GM06990 (cell line): ENCODE data around the gene CD1D.

Experiments
- DNase-seq: peaks from one replicate; pipeline ENCODE4 v3.0.0-alpha.2; 2011; ENCODE audit not compliant: insufficient read length; ENCODE audit errors: extremely low read depth
- H3K27me3 ChIP-seq: replicated peaks from 2 replicates; pipeline ENCODE4 v1.6.0; 2011; ENCODE audit warnings: low read length; ENCODE audit not compliant: control insufficient read depth, insufficient read depth
- H3K36me3 ChIP-seq: 2 replicates; pipeline ENCODE4 v1.5.1; 2011; ENCODE audit warnings: low read length; ENCODE audit not compliant: control insufficient read depth, insufficient read depth
- H3K4me3 ChIP-seq: replicated peaks from 2 replicates; pipeline ENCODE4 v1.5.1; 2011; ENCODE audit warnings: low read depth, mild to moderate bottlenecking, control low read depth, low read length
- CTCF ChIP-seq: IDR thresholded peaks from 2 replicates; pipeline ENCODE4 v1.5.1; 2011; ENCODE audit warnings: low read length, control low read depth, mild to moderate bottlenecking, inconsistent platforms; ENCODE audit not compliant: insufficient read depth, poor library complexity, severe bottlenecking

Gene CD1D

DNA sequence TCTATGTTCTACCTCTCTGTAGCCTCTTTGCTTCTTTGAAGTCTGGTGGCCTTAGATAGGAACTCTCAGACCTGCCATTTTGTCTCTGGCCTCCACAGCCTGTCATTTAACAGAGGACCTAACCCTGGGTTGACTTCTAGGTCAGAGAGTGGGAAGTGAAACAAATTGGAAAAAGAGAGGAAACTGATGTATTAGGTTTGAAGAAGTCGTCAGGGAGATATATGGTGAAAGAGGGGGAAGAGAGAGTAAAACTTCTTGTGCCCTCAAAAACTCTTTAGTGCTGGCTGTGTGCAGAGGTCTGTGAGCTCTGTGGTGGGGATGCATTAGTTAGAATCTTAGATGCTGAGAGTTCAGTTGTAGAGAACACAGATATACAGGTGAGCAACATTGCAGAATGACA is 30.2 kb upstream of the CD1D start:
- no peak for TF ChIP-seq CTCF

GRCh38 chr1:158153179-158153578 is 27.5 kb upstream of the CD1D start:
- Histone ChIP-seq H3K36me3 (no peaks in the 10 kb centered on the region), H3K4me3 (no peak overlapping the region), H3K27me3 (no peaks in the 10 kb centered on the region)
- DNase-seq, result no peak
- TF ChIP-seq CTCF, result no peak

More for the DNA sequence above, 30.2 kb upstream of the CD1D start:
- Histone ChIP-seq H3K36me3 (no peaks in the 10 kb centered on the region), H3K27me3 (no peaks in the 10 kb centered on the region), H3K4me3 (no peak overlapping the region)
- no peak for DNase-seq

- Histone ChIP-seq H3K36me3 (no peaks in the 10 kb centered on the region), H3K4me3 (no peak overlapping the region), H3K27me3 (no peaks in the 10 kb centered on the region)
- DNase-seq, result no peak
- no peak for TF ChIP-seq CTCF
These were observed 26.8 kb upstream of the CD1D start for GRCh38 chr1:158153746-158154444.

GRCh38 chr1:158154501-158154900 is 26.2 kb upstream of the CD1D start:
- no peak for TF ChIP-seq CTCF
- H3K27me3 ChIP-seq, result no peaks in the 10 kb centered on the region

GRCh38 chr1:158155673-158156072 is 25.0 kb upstream of the CD1D start:
- DNase-seq, result no peak
- H3K4me3 ChIP-seq, result no peak overlapping the region
- H3K27me3 ChIP-seq, result no peaks in the 10 kb centered on the region
- TF ChIP-seq CTCF, result no peak
- H3K36me3 ChIP-seq, result no peaks in the 10 kb centered on the region

More at GRCh38 chr1:158154501-158154900, 26.2 kb upstream of the CD1D start:
- H3K4me3 ChIP-seq, result no peak overlapping the region
- no peaks in the 10 kb centered on the region for H3K36me3 ChIP-seq
- DNase-seq, result no peak

DNA sequence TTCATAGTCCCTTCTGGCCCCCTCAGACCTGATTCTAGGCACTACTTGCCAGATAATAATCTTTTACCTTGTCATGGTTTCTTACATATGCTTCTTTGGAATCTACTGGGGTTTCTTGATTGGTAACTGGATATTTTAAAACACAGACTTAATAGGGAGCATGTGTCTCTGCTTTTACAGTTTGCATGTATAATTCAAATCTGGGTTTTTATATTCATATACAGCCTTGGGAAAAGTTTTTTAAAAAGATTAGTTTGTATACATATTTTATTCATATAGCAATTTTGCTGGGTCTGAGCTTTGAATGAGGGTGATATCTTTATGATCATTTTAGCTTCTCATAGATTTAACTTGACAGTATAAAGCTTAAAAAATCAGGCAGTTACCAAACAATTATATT is 21.1 kb upstream of the CD1D start:
- no peaks in the 10 kb centered on the region; the same call in 1 of the 2 replicates for H3K27me3 ChIP-seq
- DNase-seq, result no peak
- H3K36me3 ChIP-seq, result no peaks in the 10 kb centered on the region
- no peak for TF ChIP-seq CTCF
- no peak overlapping the region for H3K4me3 ChIP-seq
